ENCODE results near the gene HNRNPK.

HNRNPK gene

DNA sequence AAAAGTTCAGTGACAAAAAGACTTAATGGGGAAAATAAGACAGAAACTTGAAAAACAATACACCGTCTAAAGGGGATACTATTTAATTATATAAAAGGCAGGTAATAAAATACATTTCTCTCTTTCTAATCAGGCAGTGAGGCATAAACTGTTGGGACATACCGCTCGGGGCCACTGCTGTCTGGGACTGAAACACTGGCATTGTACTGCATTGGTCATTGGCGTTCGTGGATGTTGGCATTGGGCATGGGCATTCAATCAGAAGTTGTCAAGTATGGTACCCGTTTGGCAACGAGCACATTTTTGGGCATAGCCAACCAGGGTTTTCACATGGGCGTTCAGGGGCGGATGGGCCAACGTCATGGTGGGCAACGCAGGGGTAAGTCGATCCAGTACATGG lies 4.7 kb downstream of the HNRNPK start:
- TF ChIP-seq, protein P1, sequence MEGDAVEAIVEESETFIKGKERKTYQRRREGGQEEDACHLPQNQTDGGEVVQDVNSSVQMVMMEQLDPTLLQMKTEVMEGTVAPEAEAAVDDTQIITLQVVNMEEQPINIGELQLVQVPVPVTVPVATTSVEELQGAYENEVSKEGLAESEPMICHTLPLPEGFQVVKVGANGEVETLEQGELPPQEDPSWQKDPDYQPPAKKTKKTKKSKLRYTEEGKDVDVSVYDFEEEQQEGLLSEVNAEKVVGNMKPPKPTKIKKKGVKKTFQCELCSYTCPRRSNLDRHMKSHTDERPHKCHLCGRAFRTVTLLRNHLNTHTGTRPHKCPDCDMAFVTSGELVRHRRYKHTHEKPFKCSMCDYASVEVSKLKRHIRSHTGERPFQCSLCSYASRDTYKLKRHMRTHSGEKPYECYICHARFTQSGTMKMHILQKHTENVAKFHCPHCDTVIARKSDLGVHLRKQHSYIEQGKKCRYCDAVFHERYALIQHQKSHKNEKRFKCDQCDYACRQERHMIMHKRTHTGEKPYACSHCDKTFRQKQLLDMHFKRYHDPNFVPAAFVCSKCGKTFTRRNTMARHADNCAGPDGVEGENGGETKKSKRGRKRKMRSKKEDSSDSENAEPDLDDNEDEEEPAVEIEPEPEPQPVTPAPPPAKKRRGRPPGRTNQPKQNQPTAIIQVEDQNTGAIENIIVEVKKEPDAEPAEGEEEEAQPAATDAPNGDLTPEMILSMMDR (IDR thresholded peaks at IDR 0.05) = no peak

DNA sequence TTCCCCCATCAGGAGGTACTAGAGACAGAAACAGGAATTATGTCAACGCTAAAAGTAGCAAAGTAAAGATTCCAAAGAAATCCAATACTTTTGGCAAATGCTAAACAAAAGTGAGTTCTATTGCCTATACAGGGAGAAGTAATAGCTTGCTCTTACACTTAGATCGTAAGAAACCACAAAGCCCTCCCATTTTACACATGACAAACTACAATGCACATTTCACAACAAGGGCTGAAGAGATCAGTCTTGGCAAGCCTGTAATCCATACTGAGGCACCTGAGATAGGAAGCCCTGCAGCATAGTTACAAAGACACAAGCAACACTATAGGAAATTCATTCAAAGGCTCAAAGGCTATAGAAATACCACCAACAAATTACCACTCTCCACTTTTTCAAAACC lies 7.7 kb downstream of the HNRNPK start:
- TF ChIP-seq, protein P1 (IDR thresholded peaks at IDR 0.05) = no peak

DNA sequence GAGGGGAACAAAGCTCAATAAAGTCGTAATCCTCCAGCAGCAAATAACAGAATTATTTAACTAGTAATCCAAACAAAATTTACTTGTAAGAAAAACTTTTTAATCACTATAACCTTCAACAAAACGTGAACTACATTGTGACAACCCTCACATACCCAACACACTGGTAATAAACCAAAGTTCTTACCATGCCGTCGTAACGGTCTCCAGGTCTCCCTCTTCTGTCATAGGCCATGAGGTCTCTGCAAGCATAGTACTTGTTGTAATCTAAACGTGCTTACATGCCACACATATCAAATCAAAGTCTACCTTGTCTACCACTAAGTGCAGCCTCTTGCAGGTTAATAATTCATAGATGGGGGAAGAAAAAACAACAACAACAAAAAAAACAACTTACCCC lies 8.5 kb downstream of the HNRNPK start:
- TF ChIP-seq, protein P1 (IDR thresholded peaks at IDR 0.05) = no peak

DNA sequence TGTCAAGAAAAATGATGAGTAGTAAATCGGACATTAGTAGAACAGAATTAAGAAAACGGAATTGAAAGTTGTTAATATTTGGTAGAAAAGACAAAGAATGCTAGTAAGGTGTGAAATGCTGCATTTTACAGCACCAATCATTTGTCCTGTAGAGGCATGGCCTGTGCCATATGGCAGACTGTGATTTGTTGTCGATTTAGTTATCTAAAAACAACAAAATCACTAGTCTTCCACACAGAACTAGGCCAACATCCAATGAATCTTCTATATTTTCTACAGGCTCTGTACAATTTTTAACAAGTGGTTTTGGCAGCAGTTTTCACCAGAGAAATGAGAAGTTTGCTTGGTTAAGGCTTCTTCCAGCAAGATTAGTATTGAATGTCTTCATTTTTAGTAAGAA lies 10.4 kb downstream of the HNRNPK start:
- TF ChIP-seq, protein P1 (IDR thresholded peaks at IDR 0.05) = no peak

DNA sequence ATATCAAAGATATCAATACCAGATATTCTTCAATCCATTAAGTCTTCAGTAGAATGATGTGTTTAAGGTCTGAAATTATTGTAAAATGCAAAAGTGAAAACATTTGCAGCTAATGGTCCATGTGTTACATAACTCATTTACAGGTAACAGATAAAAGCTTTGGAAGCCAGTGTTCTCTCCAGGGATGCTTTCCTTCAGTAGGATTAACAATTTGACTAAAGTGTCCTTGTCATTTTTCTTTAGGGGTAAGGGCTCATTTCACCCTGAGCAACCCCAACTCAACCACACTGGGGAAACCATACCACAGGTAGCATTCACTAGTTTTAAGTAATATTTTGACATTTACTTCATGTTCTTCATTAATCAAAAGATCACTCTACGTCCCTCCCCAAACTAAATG lies 12.9 kb downstream of the HNRNPK start:
- TF ChIP-seq, protein P1 (IDR thresholded peaks at IDR 0.05) = no peak

DNA sequence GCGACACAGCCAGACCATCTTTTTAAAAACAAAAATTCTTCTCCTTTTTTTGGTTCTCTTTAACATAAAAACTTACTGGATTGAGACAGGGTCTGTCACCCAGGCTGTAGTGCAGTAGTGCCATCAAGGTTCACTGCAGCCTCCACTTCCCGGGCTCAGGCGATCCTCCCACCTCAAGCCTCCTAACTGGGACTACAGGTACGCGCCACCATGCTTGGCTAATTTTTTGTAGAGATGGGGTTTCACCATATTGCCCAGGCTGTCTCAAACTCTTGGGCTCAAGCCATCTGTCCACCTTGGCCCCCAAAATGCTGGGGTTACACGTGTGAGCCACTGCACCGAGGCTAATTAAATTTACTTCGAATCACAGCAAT lies 13.8 kb downstream of the HNRNPK start:
- TF ChIP-seq, protein P1 (IDR thresholded peaks at IDR 0.05) = no peak

DNA sequence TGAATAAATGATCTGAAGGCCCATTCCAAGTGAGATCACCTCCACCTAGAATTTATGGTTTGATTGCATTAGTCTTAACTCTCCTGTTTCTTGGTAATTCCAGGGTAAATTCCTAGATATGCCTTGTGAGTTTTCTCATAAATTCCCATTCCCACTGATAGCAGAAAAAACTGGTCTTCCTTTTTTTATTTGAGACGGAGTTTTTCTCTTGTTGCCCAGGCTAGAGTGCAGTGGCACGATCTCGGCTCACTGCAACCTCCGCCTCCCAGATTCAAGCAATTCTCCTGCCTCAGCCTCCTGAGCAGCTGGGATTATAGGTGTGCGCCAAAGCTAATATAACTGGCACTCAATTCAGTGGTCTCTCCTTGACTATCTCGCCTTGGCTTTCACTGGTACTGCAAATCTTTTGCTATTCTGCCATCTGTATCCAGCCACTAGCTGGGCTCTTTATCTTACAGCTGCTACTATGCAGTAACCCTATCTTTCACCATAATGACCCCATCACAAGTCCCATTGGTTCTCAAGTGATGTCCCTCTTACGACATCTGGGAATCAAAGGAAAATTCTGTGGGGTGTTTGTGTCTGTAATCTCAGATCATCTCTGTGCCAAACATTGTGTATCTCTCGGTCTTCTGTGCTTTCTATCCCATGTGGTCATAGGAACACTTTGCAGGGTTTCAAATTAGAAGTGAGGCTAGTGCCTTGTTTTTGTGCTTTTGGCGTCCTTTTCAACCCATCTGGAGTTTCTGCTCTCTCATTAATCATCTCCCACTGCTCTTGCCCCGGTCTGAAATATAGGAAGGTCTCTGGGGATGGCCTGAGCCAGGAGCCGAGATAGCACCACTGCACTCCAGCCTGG lies 14.4 kb downstream of the HNRNPK start:
- TF ChIP-seq, protein P1 (IDR thresholded peaks at IDR 0.05) = no peak

DNA sequence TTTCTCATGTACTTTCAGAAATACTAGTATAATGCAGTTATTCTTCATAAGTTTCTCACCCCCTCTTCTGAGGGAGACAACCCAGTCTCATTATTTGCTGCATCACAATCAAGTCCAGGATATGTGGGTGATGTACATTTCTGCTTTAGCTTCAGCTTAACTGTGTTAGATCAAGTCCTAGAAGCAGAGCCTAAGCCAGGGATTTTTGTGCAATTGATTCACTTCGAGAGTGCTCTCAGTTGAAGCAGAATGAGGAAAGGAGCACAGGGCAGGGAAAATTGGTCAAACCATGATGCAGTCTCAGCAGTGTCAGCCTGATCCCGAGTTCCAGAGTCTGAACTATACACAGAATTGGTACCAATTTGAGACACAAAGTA lies 15.1 kb downstream of the HNRNPK start:
- TF ChIP-seq, protein P1 (IDR thresholded peaks at IDR 0.05) = no peak
